ENCODE data around the gene PIAS3.

The PIAS3 gene

DNA sequence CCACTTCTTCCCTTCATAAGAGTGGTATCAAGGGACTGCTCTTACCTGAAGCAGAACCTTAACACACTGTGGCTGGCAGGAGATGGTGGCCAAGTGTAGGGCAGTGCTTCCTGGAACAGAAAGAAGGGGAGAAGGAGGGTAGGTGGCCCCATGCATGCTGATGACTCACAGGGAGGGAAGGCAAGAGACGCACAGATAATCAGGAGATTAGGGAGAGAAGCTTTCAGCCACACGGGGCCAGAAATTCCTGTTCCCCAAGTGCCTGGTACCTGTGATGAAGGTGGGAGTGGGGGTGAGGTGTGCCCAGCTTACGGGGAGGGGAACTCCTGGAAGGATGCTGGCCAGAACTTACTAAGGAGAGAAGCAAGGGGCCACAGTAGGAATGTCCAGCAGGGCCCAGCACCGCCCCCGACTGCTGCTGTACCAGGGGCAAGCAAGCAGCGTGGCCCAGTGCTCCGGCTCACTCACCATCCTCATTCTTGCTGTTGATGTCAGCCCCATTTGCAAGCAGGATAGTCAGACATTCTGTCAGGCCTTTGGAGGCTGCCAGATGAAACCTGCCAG lies 19.1 kb upstream of the PIAS3 start:
- Histone ChIP-seq H3K4me1 (ENCODE audit: control insufficient read depth in 5 of 5, insufficient read depth in 5 of 5, low read length in 5 of 5) (peaks cover 0 to 4% (median 3%) of the 10 kb centered on the region in 5 donors), H3K27me3 (ENCODE audit: control insufficient read depth in 5 of 5, insufficient read depth in 4 of 5, low read length in 5 of 5) (peaks cover 0 to 4% (median 0%) of the 10 kb centered on the region in 5 donors)

GRCh38 chr1:145874646-145875045 lies 15.8 kb upstream of the PIAS3 start:
- Histone ChIP-seq H3K27me3 (ENCODE audit: control insufficient read depth in 5 of 5, insufficient read depth in 4 of 5, low read length in 5 of 5) (peaks cover 0 to 4% (median 0%) of the 10 kb centered on the region in 5 donors), H3K9ac (ENCODE audit: low read length in 5 of 5) (no peak overlapping the region), H3K4me1 (ENCODE audit: control insufficient read depth in 5 of 5, insufficient read depth in 5 of 5, low read length in 5 of 5) (peaks cover 2 to 24% (median 21%) of the 10 kb centered on the region in 5 donors), H3K9me3 (ENCODE audit: control insufficient read depth in 5 of 5, low read length in 5 of 5) (no peaks in the 10 kb centered on the region), H3K27ac (ENCODE audit: low read depth, low read length) (no peak overlapping the region), H3K36me3 (ENCODE audit: control insufficient read depth in 5 of 5, insufficient read depth in 5 of 5, low read length in 5 of 5) (no peaks in the 10 kb centered on the region), H3K4me3 (ENCODE audit: low read depth in 1 of 5, low read length in 5 of 5) (no peak overlapping the region)

More for the DNA sequence above, 19.1 kb upstream of the PIAS3 start:
- Histone ChIP-seq H3K4me3 (ENCODE audit: low read depth in 1 of 5, low read length in 5 of 5) (no peak overlapping the region), H3K27ac (ENCODE audit: low read depth, low read length) (no peak overlapping the region), H3K36me3 (ENCODE audit: control insufficient read depth in 5 of 5, insufficient read depth in 5 of 5, low read length in 5 of 5) (no peaks in the 10 kb centered on the region), H3K9me3 (ENCODE audit: control insufficient read depth in 5 of 5, low read length in 5 of 5) (no peaks in the 10 kb centered on the region), H3K9ac (ENCODE audit: low read length in 5 of 5) (no peak overlapping the region)

- peaks cover 0 to 4% (median 0%) of the 10 kb centered on the region in 5 donors for H3K27me3 ChIP-seq (ENCODE audit: control insufficient read depth in 5 of 5, insufficient read depth in 4 of 5, low read length in 5 of 5)
- H3K9ac ChIP-seq (ENCODE audit: low read length in 5 of 5): peak overlapping the region; percentile 26 to 89 (median 70)
- H3K9me3 ChIP-seq (ENCODE audit: control insufficient read depth in 5 of 5, low read length in 5 of 5): no peaks in the 10 kb centered on the region
- H3K4me1 ChIP-seq (ENCODE audit: control insufficient read depth in 5 of 5, insufficient read depth in 5 of 5, low read length in 5 of 5): peaks cover 2 to 24% (median 21%) of the 10 kb centered on the region in 5 donors
- H3K36me3 ChIP-seq (ENCODE audit: control insufficient read depth in 5 of 5, insufficient read depth in 5 of 5, low read length in 5 of 5): peaks cover 0 to 7% (median under 1%) of the 10 kb centered on the region in 5 donors
- H3K27ac ChIP-seq (ENCODE audit: low read depth, low read length): peak overlapping the region; percentile 41
- H3K4me3 ChIP-seq (ENCODE audit: low read depth in 1 of 5, low read length in 5 of 5): peak overlapping the region; percentile 64 to 78 (median 76)
These were observed 13.4 kb upstream of the PIAS3 start for GRCh38 chr1:145871994-145872924.

DNA sequence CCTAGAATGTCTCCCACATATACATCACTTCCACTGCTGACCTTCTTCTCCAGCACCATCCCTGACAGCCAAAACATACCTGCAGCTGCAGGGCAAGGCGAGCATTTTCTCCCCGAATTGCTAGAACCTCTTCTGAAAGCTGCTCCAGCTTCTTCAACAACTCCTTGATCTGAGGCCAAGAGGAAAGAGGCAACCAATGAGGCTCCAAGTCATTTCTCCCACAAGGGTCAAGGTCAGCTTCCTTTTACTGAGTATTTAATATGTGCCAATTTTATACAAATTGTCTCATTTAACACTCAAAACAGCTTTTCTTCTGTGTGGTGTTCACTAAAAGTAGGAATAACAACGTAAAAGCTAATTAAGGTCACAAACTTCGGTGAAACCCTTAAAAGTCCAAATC lies 9.4 kb upstream of the PIAS3 start:
- Histone ChIP-seq H3K27me3 (ENCODE audit: control insufficient read depth in 5 of 5, insufficient read depth in 4 of 5, low read length in 5 of 5) (no peaks in the 10 kb centered on the region), H3K4me1 (ENCODE audit: control insufficient read depth in 5 of 5, insufficient read depth in 5 of 5, low read length in 5 of 5) (peaks cover 2 to 23% (median 21%) of the 10 kb centered on the region in 5 donors), H3K4me3 (ENCODE audit: low read depth in 1 of 5, low read length in 5 of 5) (no peak overlapping the region), H3K27ac (ENCODE audit: low read depth, low read length) (no peak overlapping the region), H3K36me3 (ENCODE audit: control insufficient read depth in 5 of 5, insufficient read depth in 5 of 5, low read length in 5 of 5) (peaks cover 0 to 16% (median 3%) of the 10 kb centered on the region in 5 donors), H3K9me3 (ENCODE audit: control insufficient read depth in 5 of 5, low read length in 5 of 5) (no peaks in the 10 kb centered on the region), H3K9ac (ENCODE audit: low read length in 5 of 5) (no peak overlapping the region)

DNA sequence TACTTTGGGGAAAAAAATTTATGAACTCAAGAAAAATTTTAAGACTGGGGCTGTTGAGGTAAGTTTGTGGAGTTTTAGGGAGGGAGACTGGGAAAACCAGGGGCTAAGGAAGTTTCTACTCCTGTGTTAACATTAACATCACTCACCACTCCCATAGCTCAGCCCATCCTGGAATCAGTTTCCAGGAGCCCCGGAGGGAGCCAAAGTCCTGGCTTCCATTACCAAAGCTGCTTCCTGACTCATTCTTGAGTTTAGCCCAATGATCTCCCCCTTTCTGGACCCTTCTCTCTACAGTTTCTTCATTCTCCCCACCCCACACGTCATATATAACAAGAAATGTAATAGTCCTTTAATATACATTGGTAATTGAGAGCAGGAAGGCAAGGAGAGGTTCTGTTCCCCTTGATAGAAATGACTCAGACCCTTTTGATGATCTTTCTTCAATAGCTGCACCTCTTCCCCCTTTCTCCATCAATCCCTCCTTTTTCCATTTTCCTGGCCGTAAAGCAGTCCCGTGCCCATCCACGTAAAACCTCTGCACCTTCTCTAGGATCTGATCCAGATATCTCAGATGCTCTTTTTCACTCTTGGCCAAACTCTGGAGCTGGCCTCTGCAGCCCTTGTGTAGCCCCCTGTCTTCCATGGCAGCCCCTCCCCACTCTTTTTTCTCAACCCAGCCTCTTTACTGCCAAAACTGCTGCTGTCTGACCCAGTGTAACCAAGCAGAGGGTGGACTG lies 4.6 kb upstream of the PIAS3 start:
- Histone ChIP-seq H3K9me3 (ENCODE audit: control insufficient read depth in 5 of 5, low read length in 5 of 5) (no peaks in the 10 kb centered on the region), H3K4me1 (ENCODE audit: control insufficient read depth in 5 of 5, insufficient read depth in 5 of 5, low read length in 5 of 5) (peaks cover 4 to 11% (median 7%) of the 10 kb centered on the region in 5 donors), H3K9ac (ENCODE audit: low read length in 5 of 5) (peak overlapping the region in 1 of 5 donors; percentile 4), H3K27ac (ENCODE audit: low read depth, low read length) (no peak overlapping the region), H3K4me3 (ENCODE audit: low read depth in 1 of 5, low read length in 5 of 5) (no peak overlapping the region), H3K36me3 (ENCODE audit: control insufficient read depth in 5 of 5, insufficient read depth in 5 of 5, low read length in 5 of 5) (peaks cover 0 to 16% (median 3%) of the 10 kb centered on the region in 5 donors), H3K27me3 (ENCODE audit: control insufficient read depth in 5 of 5, insufficient read depth in 4 of 5, low read length in 5 of 5) (no peaks in the 10 kb centered on the region)

GRCh38 chr1:145859491-145860023 lies 676 bp upstream of the PIAS3 start:
- peaks cover 6 to 24% (median 22%) of the 10 kb centered on the region in 5 donors for H3K4me1 ChIP-seq (ENCODE audit: control insufficient read depth in 5 of 5, insufficient read depth in 5 of 5, low read length in 5 of 5)
- peak overlapping the region; percentile 74 to 90 (median 84) for H3K9ac ChIP-seq (ENCODE audit: low read length in 5 of 5)
- peaks cover 3 to 23% (median 21%) of the 10 kb centered on the region in 5 donors for H3K36me3 ChIP-seq (ENCODE audit: control insufficient read depth in 5 of 5, insufficient read depth in 5 of 5, low read length in 5 of 5)
- no peaks in the 10 kb centered on the region for H3K9me3 ChIP-seq (ENCODE audit: control insufficient read depth in 5 of 5, low read length in 5 of 5)
- H3K4me3 ChIP-seq (ENCODE audit: low read depth in 1 of 5, low read length in 5 of 5): peak overlapping the region; percentile 88 to 97 (median 97)
- no peaks in the 10 kb centered on the region for H3K27me3 ChIP-seq (ENCODE audit: control insufficient read depth in 5 of 5, insufficient read depth in 4 of 5, low read length in 5 of 5)
- peak overlapping the region; percentile 79 for H3K27ac ChIP-seq (ENCODE audit: low read depth, low read length)

- H3K9me3 ChIP-seq (ENCODE audit: control insufficient read depth in 5 of 5, low read length in 5 of 5): no peaks in the 10 kb centered on the region
- H3K27ac ChIP-seq (ENCODE audit: low read depth, low read length): peak overlapping the region; percentile 79
- no peaks in the 10 kb centered on the region for H3K27me3 ChIP-seq (ENCODE audit: control insufficient read depth in 5 of 5, insufficient read depth in 4 of 5, low read length in 5 of 5)
- H3K4me1 ChIP-seq (ENCODE audit: control insufficient read depth in 5 of 5, insufficient read depth in 5 of 5, low read length in 5 of 5): peaks cover 6 to 23% (median 21%) of the 10 kb centered on the region in 5 donors
- peaks cover 3 to 34% (median 33%) of the 10 kb centered on the region in 5 donors for H3K36me3 ChIP-seq (ENCODE audit: control insufficient read depth in 5 of 5, insufficient read depth in 5 of 5, low read length in 5 of 5)
- H3K4me3 ChIP-seq (ENCODE audit: low read depth in 1 of 5, low read length in 5 of 5): peak overlapping the region; percentile 81 to 97 (median 97)
- H3K9ac ChIP-seq (ENCODE audit: low read length in 5 of 5): peak overlapping the region in 2 of 5 donors; percentile 16 to 84
These were observed 512 bp downstream of the PIAS3 start for GRCh38 chr1:145858238-145858900.

DNA sequence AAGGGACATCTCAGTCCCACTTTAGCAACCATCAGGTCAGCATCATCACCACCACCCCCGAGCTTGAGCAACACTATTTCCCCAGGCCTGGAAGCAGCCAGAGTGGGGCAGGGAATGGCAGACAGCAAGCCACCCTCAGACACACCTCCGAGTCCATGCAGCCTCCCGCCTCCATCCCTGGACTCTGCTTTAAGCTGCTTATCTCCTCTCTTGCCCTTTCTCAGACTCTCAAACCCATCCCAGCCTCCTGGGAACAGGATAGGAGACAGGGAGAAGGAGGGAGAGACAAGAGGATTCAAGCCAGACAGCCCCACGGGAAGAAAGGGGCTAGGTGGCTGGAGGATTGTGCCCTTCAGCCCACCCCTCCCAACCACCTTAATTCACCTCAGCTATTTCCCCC lies 1.7 kb downstream of the PIAS3 start:
- Histone ChIP-seq H3K27me3 (ENCODE audit: control insufficient read depth in 5 of 5, insufficient read depth in 4 of 5, low read length in 5 of 5) (no peaks in the 10 kb centered on the region), H3K4me3 (ENCODE audit: low read depth in 1 of 5, low read length in 5 of 5) (no peak overlapping the region), H3K4me1 (ENCODE audit: control insufficient read depth in 5 of 5, insufficient read depth in 5 of 5, low read length in 5 of 5) (peaks cover 6 to 23% (median 21%) of the 10 kb centered on the region in 5 donors), H3K36me3 (ENCODE audit: control insufficient read depth in 5 of 5, insufficient read depth in 5 of 5, low read length in 5 of 5) (peaks cover 3 to 46% (median 42%) of the 10 kb centered on the region in 5 donors), H3K9me3 (ENCODE audit: control insufficient read depth in 5 of 5, low read length in 5 of 5) (no peaks in the 10 kb centered on the region), H3K9ac (ENCODE audit: low read length in 5 of 5) (no peak overlapping the region), H3K27ac (ENCODE audit: low read depth, low read length) (no peak overlapping the region)

DNA sequence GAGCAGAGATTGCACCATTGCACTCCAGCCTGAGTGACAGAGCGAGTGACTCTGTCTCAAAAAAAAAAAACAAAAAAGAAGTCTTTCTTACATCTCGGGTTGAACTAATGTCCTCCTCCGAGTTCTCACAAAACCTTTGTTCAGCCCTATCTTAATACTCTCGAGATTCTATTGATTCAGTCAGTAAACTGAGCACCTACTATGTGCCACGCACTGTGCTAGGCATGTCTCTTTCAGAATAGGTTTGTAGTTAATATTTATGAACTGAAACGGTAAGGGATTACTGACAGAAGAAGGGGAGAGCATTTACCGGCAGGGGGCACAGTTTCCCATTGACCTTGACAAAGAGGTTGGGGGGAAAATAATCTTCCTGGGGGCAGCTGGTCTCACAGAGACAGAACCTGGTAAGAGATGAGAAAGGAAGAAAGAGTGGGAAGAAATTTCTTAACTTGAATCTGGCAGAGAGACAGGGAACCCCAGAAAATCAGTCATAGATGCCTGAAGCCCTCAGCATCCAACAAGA lies 3.4 kb downstream of the PIAS3 start:
- Histone ChIP-seq H3K9ac (ENCODE audit: low read length in 5 of 5) (no peak overlapping the region), H3K4me1 (ENCODE audit: control insufficient read depth in 5 of 5, insufficient read depth in 5 of 5, low read length in 5 of 5) (peaks cover 6 to 23% (median 21%) of the 10 kb centered on the region in 5 donors), H3K4me3 (ENCODE audit: low read depth in 1 of 5, low read length in 5 of 5) (no peak overlapping the region), H3K36me3 (ENCODE audit: control insufficient read depth in 5 of 5, insufficient read depth in 5 of 5, low read length in 5 of 5) (peaks cover 3 to 59% (median 52%) of the 10 kb centered on the region in 5 donors), H3K27me3 (ENCODE audit: control insufficient read depth in 5 of 5, insufficient read depth in 4 of 5, low read length in 5 of 5) (no peaks in the 10 kb centered on the region), H3K9me3 (ENCODE audit: control insufficient read depth in 5 of 5, low read length in 5 of 5) (no peaks in the 10 kb centered on the region), H3K27ac (ENCODE audit: low read depth, low read length) (no peak overlapping the region)
